ENCODE results near the gene RPAP3. TPM values are rescaled to one million over a fixed set of nuclear protein-coding genes. Genes with fewer than 3 reads are reported as not detected.

The RPAP3 gene, protein sequence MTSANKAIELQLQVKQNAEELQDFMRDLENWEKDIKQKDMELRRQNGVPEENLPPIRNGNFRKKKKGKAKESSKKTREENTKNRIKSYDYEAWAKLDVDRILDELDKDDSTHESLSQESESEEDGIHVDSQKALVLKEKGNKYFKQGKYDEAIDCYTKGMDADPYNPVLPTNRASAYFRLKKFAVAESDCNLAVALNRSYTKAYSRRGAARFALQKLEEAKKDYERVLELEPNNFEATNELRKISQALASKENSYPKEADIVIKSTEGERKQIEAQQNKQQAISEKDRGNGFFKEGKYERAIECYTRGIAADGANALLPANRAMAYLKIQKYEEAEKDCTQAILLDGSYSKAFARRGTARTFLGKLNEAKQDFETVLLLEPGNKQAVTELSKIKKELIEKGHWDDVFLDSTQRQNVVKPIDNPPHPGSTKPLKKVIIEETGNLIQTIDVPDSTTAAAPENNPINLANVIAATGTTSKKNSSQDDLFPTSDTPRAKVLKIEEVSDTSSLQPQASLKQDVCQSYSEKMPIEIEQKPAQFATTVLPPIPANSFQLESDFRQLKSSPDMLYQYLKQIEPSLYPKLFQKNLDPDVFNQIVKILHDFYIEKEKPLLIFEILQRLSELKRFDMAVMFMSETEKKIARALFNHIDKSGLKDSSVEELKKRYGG
- total RNA-seq = 16.8 and 18.0 TPM in 2 replicates

DNA sequence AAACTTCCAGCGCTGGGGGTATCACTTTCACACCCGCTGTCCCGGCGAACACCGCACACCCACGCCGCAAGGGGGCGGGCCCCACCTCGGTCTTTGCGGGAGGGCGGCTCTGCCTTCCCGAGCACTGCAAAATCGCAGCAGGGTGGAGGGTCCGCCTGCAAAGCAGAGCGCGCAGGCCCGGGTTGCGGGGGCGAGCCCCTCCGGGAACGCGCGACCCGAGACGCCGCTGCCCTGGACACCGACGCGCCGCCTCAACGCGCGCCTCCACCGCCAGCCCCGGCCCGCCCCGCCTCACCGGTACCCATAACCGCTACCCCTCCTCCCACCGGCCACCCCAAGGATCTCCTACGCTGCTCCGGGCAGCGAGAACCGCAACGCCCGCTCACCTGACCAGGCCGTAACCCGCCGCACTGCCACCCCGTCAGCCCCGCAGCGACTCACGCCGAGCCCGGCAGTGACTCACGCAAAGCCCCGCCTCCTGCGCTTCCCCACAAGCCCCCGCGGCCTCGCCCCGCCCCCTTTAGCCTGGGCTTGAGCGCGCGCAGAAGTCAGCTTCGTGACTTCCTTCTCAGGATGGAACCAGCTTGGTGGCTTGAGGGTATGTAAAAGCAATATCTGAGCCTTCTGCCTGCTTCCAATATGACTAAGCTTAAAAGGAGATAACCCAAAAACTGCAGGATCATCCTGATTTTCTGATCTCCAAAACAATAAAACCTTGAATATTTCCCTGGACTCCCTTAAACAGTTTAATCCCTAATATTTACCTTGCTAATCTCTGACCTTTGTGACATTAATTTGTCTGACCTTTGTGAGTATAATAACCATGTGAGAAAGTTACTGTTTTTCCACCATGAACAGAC lies at the start of gene RPAP3:
TSS of gene RPAP3 (minus strand) at position 465 of the 860 bp plus-strand sequence. CDS start 3,190 bp downstream, outside the sequence.

DNA sequence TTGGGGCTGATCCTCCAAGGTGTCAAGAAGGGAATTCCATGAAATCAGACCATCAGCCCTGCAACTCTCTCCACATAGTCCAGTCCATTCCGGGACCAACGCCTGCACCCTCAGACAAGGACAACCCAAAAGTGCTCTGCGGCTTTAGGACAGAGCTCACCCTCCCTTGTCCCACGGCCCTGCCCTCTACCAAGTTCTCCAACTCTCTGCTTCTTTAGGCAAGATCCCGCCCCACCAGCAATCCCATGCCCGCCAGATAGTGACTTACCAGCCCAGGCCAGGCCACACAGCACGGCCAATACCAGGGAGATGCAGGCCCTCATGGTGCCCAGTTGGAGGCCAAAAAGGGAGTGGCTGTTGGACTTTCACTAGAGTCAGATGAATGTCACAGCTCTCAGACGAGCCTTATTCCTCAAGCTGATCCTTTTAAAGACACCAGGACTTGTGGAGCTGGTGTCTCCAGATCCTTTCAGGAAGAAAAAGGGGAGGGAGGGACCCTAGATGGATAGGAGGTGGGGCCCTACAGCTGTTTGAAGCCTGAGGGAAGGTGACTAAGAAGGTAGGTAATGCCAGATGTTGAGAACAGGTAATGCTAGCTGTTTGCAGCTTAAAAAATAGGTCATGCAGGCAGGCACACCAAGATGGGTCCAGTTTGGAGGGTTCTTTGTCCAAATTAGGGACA lies 19.4 kb upstream of the RPAP3 start, which contains the start of gene ENDOU:
TSS of gene ENDOU (minus strand) at position 400 of the 682 bp plus-strand sequence. CDS start at position 323, 77 bp downstream.

Other genes starting within 250 kb of the RPAP3 start
- 0.40 and 0.81 TPM in 2 replicates for gene ENDOU, start 19.5 kb upstream of the RPAP3 start, total RNA-seq
- gene RAPGEF3, start 52.9 kb upstream of the RPAP3 start, total RNA-seq = 5.7 and 7.9 TPM in 2 replicates
- gene SLC48A1, start 67.2 kb upstream of the RPAP3 start, total RNA-seq = 25.6 and 27.1 TPM in 2 replicates
- gene HDAC7, start 113.9 kb upstream of the RPAP3 start, total RNA-seq = 25.0 and 39.1 TPM in 2 replicates
- 3.6 and 6.1 TPM in 2 replicates for gene VDR, start 199.0 kb upstream of the RPAP3 start, total RNA-seq